AG10803 (cell line): ENCODE data around the gene ABHD14A.
A peak's percentile ranks its signal among the peaks of the same experiment; 100 is the strongest.

ENCODE experiments used
- DNase-seq: peaks from one replicate; pipeline ENCODE4 v3.0.0; 2010; ENCODE audit warnings: low read depth
- H3K4me3 ChIP-seq: 2 replicates; pipeline ENCODE4 v1.5.1; 2011; ENCODE audit warnings: mild to moderate bottlenecking, low read length, control low read depth
- CTCF ChIP-seq: conservative IDR thresholded peaks from 2 replicates; pipeline ENCODE4 v1.5.1; 2011; ENCODE audit warnings: mild to moderate bottlenecking, low read length, control low read depth, inconsistent platforms

The ABHD14A gene

GRCh38 chr3:51982352-51982837, 7.5 kb downstream of the ABHD14A start:
- peak overlapping the region; percentile 72 for H3K4me3 ChIP-seq
- peak; percentile 51 for TF ChIP-seq CTCF
- DNase-seq = no peak

- TF ChIP-seq CTCF = no peak
- H3K4me3 ChIP-seq = peak within 1 kb of the TSS; percentile 72
- peak; percentile 84 for DNase-seq
Observed at GRCh38 chr3:51982838-51983577, 8.1 kb downstream of the ABHD14A start, which contains the start of gene ACY1. Gene ACY1, plus strand, starts transcription at chr3:51983535. Its CDS starts 530 bp downstream, at chr3:51984065.

GRCh38 chr3:51983578-51984268, 8.9 kb downstream of the ABHD14A start:
- no peak for TF ChIP-seq CTCF
- no peak for DNase-seq
- H3K4me3 ChIP-seq = peak overlapping the region; percentile 72

- TF ChIP-seq CTCF = no peak
Observed at GRCh38 chr3:51984269-51984647, 9.4 kb downstream of the ABHD14A start.

GRCh38 chr3:51985063-51985462, 10.2 kb downstream of the ABHD14A start:
- DNase-seq = no peak
- TF ChIP-seq CTCF = no peak
- no peak overlapping the region for H3K4me3 ChIP-seq

More at GRCh38 chr3:51984269-51984647, 9.4 kb downstream of the ABHD14A start:
- no peak for DNase-seq
- peak overlapping the region; percentile 72; the same call in 1 of the 2 replicates for H3K4me3 ChIP-seq

- DNase-seq = no peak
- no peak for TF ChIP-seq CTCF
- H3K4me3 ChIP-seq = no peak overlapping the region
Observed at GRCh38 chr3:51986010-51986947, 11.4 kb downstream of the ABHD14A start.
